Measurements from ENCODE around the gene CEND1.

DNA sequence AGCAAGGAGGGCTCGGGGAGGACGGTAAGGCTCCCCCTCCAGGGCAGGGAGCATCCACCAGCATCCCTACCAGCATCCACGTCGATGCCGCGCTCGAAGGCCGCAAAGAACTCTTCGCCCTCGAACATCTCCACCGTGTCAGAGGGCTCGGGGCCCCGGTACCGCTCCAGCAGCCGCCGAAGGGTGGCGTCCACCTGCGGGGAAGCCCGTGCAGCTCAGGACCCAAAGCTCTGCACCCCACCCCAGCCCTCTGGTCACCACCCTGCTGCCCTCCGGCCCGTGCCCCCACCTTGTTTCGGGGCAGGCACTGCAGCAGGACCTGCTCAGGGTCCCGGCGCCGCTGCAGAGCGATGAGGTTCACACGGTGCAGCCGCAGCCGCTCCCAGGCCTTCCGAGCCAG is 10.6 kb upstream of the CEND1 start:
- TF ChIP-seq CTCF (conservative IDR thresholded peaks at IDR 0.05 in 1 of 2, IDR thresholded peaks at IDR 0.05 in 1 of 2; ENCODE audit: extremely low read depth in 1 of 2, insufficient read depth in 1 of 2, low read depth in 1 of 2, low read length in 2 of 2) (no peak), EZH2 (IDR thresholded peaks at IDR 0.05; ENCODE audit: borderline replicate concordance, low read length) (no peak)
